HG03135 (cell line): ENCODE results near the gene ZDHHC11.
"Not testable (repeated sequence)": the region's sequence is repeated elsewhere in the genome, so short reads cannot be mapped to it uniquely, and the experiment has no call there.

Experiments
- ATAC-seq: cut with Tn5 transposase; IDR thresholded peaks from one replicate; pipeline ENCODE4 v1.9.1; 2021; ENCODE audit warnings: mild to moderate bottlenecking, moderate library complexity; ENCODE audit not compliant: unreplicated experiment

Gene ZDHHC11

DNA sequence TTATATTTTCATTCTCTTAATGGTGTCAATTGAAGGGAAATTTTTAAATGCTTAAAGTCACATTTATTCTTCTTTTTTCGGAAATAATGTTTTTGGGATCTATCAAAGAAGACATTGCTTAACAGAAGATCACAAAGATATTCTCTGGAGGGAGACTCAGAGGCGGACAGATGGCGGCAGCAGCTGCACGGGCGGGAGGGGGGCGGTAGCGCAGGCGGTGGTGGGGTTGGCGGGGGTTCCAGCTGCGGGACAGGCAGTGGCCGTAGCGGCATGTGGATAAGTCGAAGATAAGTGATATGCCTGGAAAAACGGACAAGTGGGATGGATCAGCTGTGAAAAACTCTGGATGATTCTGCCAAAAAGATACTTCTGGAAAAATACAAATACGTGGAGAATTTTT lies 34.6 kb downstream of the ZDHHC11 start:
- ATAC-seq = no peak

DNA sequence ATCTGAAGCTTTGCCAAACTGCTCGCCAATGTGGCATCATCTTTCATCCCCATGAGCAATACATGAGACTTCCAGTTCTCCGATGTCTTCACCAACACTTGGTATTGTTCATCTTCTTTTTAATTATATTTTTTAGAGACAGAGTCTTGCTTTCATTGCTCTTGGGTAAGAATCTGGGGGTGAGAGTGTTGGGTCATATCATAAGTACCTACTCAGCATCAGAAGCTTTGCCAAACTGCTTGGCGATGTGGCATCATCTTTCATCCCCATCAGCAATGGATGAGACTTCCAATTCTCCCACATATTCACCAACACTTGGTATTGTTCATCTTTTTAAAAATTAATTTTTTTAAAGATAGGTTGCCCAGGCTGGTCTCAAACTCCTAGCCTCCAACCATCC lies 35.3 kb downstream of the ZDHHC11 start:
- ATAC-seq = no peak

- ATAC-seq = not testable (repeated sequence)
Measured at GRCh38 chr5:813575-813974, 37.2 kb downstream of the ZDHHC11 start.

- ATAC-seq = not testable (repeated sequence)
Measured at GRCh38 chr5:811384-811783, 39.4 kb downstream of the ZDHHC11 start.

DNA sequence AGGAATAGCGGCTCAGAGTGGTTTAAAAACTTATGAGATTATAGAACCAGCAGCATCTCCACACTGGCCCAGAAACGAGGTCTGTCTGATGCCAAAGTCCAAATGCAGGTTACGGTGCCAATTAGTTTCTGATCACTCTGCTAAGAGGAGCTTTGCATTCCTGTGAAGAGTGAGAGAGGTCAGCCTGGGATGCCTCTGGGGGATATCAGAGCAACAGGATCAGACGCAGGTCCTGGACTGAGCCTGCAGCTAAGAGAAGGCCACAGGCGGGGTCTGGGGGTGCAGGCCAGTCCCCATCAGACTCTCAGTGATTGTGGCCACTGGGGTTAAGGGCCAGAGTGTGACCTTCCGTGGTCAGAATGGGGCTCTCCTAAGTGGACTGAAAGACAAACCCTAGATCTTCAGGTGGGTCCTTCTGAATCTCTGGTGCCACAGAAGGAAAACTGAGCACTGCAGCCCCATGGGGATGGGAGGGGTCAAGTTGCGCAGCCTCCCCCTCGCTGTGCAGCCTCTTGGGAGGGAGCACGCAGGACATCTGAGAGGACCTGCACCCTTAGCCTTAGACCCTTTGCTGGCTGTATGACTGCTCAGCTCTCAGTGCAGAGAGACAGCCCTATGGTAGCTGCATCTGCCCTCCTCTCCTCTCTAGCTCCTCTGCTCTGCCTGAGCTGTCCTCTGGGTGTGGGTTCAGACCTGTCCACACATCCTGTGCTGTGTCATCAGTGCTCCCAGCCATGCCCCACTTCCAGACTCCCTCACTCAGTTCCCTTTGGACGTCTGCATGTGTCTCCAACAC lies 42.9 kb downstream of the ZDHHC11 start:
- not testable (repeated sequence) for ATAC-seq

DNA sequence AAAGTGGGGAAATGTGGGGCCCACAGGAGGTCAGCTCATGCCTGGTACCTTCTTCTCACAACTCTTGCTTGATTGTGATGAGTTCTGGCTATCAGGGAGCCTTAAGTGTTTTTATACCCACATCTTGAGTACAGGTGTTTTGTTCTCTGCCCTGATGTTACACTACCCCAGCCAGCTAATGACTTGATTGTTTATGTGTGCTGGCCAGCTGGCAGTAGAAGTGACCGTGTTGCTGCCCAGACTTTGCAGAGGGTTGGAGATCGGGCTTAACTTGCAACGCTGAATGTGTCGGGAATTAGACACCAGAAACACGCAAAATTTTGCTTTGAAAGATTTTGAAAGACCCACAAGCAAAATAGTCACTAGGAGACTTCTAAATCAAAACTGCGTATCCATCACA lies 49.3 kb downstream of the ZDHHC11 start:
- no peak for ATAC-seq

GRCh38 chr5:801055-801454 lies 49.7 kb downstream of the ZDHHC11 start:
- ATAC-seq = not testable (repeated sequence)

DNA sequence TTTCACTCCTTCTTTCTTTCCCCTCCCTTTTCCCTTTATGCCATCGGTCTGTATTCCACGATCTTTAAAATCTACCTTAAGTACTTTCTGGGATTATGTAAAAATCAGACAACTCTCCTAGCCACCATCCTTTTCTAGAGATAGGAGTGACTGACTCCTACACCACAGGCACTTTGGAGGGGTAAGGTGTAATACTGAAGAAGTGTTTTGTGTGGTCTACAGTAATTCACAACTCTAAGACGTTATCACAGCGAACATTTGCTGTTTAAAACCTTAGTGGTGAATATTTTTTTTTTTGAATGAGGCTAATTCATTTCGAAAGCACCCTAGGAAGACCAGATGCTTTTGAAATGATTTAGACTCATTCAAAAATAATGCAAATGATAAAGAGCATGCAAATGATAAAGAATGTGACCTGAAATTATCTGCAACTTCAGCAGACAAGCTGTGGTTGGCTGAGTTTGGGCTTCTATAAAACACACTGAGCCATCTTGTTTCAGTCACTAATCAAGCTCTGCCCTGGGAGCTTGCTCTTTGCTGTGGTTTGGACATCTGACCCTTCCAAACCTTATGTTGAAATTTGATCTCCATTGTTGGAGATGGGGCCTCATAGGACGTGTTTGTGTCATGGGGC lies 52.2 kb downstream of the ZDHHC11 start:
- ATAC-seq = not testable (repeated sequence)

GRCh38 chr5:797986-798385 lies 52.8 kb downstream of the ZDHHC11 start:
- ATAC-seq = not testable (repeated sequence)

DNA sequence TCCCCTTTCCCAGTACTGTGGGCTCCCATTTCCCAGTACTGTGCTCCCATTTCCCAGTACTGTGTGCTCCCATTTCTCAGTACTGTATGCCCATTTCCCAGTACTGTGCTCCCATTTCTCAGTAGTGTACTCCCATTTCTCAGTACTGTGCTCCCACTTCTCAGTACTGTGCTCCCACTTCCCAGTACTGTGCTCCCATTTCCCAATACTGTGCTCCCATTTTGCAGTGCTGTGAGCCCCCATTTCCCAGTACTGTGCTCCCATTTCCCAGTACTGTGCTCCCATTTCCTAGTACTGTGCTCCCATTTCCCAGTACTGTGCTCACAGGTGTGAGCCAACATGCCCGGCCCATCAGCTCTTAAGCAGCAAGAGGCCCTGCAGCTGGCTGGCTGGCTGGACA lies 54.9 kb downstream of the ZDHHC11 start:
- not testable (repeated sequence) for ATAC-seq

DNA sequence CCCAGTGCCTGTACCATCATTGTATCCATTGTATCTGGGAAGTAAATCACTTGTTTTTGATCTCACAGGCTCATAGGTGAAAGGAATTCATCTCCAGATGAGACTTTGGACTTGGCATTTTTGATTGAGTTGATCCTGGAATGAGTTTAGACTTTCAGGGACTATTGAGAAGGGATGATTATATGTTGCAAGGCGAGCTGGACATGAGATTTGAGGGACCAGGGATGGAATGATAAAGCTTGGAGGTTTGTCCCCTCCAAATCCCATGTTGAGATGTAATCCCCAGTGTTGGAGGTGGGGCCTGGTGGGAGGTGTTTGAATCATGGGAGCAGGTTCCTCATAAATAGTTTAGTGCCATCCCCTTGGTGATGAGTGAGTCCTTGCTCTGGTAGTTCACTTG lies 55.8 kb downstream of the ZDHHC11 start:
- not testable (repeated sequence) for ATAC-seq

DNA sequence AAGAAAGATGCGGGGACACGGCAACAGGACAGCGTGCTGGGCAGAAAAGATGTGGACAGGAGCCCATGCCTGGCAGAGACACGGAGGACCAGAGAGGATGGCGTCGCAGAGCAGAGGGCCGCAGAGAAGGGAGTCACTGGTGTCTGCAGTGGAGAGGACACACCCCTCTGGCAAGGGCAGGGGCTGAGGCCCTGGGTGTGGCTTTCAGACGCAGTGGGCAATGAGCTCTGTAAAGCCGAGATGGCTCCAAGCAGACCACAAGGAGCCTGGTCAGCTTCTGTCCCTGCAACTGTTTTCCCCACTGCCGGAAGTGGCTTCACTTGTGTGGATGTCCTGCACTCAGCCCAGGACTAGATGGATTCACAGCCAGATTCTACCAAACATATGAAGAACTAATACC lies 62.1 kb downstream of the ZDHHC11 start:
- ATAC-seq = not testable (repeated sequence)

- ATAC-seq = not testable (repeated sequence)
Measured at GRCh38 chr5:787857-788233, 62.9 kb downstream of the ZDHHC11 start.

GRCh38 chr5:787224-787856 lies 63.4 kb downstream of the ZDHHC11 start:
- not testable (repeated sequence) for ATAC-seq

DNA sequence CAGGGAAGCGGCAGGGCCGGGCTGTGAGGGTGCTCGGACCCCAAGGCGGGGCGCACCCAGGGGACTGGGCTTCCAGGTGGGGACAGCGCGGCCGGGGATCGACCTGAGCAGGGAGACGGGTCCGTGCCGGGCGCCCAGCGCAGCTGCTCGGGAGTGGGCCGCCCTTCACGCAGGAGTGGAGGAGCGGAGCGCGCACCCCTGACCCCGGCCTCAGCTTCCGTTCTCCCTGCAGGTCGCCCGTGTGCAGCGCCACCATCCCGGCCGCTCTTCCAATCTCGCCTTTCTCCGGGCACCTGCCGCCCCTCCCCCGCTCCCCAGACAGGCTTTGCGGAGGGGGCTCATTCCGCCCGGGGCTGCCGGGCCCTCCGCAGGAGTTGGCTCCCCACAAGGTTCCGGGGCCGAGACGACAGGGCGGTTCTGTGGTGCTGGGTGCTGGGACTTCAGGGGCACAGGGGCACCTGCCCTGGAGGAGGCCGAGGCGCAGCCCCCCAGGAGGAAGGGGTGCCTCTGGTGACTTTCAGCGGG lies 65.5 kb downstream of the ZDHHC11 start:
- peak; percentile 26 for ATAC-seq

DNA sequence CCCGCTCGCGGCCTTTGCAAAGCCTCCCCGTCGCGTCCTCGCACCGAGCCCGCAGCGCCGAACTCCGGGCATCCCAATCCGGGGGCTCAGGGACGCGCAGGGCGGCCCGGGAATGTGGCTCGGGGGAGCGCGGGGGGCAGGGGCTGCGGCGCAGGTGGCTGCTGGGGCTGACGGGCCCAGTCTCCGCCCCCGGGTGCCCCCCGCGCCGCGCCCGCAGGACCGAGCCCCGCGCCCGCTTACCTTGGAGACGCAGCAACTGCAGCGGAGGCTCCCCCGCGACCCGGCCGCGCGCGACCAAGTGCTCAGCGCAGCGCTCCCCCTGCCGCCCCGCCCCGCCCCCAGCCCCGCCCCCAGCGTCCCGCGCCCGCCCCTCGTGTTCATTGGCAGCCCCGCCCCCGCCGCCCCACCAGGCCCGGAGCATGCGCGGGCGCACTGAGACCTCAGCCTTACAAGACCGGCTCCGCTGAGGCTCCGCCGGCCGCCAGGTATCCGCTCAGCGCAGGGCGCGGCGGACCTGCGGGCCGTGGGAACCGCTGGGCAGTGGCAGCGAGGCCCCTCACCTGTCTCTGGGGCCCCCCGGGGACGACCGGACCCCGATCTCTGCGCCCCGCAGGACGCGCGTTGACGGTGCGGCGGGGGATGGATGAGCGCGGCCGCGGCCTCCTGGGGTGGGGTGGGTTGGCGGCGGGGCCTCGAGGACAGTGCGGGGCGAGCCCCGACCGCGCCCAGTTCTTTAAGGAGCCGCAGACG lies 66.2 kb downstream of the ZDHHC11 start, which contains the start of gene ZDHHC11B:
Gene ZDHHC11B, minus strand, starts transcription at position 302 of the 750 bp plus-strand sequence. CDS start 17,810 bp downstream, outside the sequence.
- peak; percentile 61 for ATAC-seq

DNA sequence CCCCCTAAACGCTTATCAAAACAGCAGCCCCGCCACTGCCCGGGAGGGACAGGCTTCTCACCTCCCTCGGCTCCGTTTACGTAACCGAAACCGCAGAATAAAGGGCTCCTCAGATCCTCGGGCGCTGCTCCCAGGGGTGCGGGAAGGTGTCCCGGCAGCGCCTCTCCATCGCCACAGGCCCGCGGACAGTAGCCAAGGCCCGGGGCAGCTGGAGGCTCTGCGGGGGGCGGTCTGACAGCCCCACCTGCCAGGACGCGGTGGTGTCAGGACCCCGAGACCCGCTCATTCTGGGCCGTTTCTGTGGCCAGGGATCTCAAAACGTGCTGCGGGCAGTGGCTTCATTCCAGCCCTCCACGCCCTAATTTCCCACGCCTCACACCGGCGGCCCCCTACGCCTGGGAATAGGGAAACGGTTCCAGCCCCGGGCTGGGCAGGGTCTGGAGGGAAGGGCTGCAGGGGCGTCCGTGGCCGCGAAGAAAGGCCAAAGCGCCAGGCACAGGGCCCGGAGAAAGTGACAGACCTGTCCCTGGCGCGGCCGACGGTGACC lies 66.8 kb downstream of the ZDHHC11 start:
- peak; percentile 9 for ATAC-seq

DNA sequence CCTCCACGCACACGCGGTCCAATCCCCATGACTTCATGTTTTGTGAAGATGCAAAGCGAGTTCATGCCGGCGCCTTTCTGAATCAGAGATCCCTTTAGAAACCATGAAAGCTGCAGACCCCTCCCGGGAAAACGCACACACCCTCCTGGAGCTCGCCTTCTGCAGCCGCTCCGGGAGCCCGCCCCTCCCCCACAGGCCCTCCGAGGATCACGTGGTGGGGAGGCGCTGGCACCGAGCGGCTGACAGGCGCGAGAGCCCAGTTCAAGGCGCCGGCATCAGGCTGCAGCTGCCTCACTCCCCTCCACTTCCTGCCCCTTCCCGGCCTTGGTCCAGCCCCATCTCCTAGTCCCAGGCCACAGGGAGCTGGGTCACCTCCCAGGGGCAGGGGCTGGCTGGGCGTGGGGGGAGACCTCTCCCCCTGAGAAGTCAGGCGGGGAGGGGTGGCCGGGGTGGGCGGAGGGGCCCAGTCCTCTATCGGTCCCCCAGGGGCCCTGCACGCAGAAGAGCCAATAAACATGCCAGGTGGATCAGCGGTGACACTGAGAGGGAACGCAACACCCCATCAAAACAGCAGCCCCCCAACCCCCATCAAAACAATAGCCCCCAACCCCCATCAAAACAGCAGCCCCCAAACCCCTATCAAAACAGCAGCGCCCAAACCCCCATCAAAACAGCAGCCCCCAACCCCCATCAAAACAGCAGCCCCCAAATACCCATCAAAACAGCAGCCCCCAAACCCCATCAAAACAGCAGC lies 67.6 kb downstream of the ZDHHC11 start:
- not testable (repeated sequence) for ATAC-seq

- not testable (repeated sequence) for ATAC-seq
Measured at GRCh38 chr5:782356-782755, 68.4 kb downstream of the ZDHHC11 start.

GRCh38 chr5:780571-780970 lies 70.2 kb downstream of the ZDHHC11 start:
- not testable (repeated sequence) for ATAC-seq
